HepG2 (cell line): Measurements from ENCODE around the gene ADCY9. TPM values are rescaled to one million over a fixed set of nuclear protein-coding genes. Genes with fewer than 3 reads are reported as not detected.

Experiments
- ATAC-seq: fragments of 200-7000 bp; cut with Tn5 transposase; 3 replicates; pipeline ENCODE4 v1.9.1; 2020; ENCODE audit warnings: mild to moderate bottlenecking, moderate library complexity
- BruUV-seq: library from RNA; stranded (reverse); fragments of 400-500 nt; replicated peaks from 2 replicates; lab custom pipeline; 2021; lab: Mats Ljungman, UMichigan
- CTCF ChIA-PET: fragments of 300-600 bp; formaldehyde crosslinking; extraction: SDS; loops from one replicate; lab custom pipeline; 2021; ENCODE audit warnings: low total read pairs, inconsistent platforms, low intra/inter-chr PET ratio; lab: Yijun Ruan, JAX
- POLR2A ChIA-PET: fragments of 350-600 bp; sonication (Branson Sonifier 250); formaldehyde crosslinking; loops from one replicate; lab custom pipeline; 2020; ENCODE audit warnings: antibody characterized with exemption, inconsistent platforms; lab: Yijun Ruan, JAX
- DNase-seq: peaks from one replicate; pipeline ENCODE4 v3.0.0-alpha.2; 2015; ENCODE audit warnings: low spot score
- FAIRE-seq: peaks from 3 replicates; lab custom pipeline; 2011; peaks lifted over from hg19 to GRCh38; lab: Jason Lieb, UNC
- H2AFZ ChIP-seq: one replicate; pipeline ENCODE4 v1.6.1; 2011; ENCODE audit warnings: low read length, inconsistent platforms
- H3K27ac ChIP-seq: fragments of 300-600 bp; 3 replicates; pipeline ENCODE4 v1.8.0; 2011; ENCODE audit warnings: mixed run types, mild to moderate bottlenecking, mixed read lengths, low read length, inconsistent platforms; ENCODE audit not compliant: insufficient read depth; ENCODE audit errors: extremely low read length
- H3K27me3 ChIP-seq, 2 experiments: fragments of 200-600 bp in 1 of 2; 2 replicates in 1 of 2; 3 replicates in 1 of 2; pipeline versions ENCODE4 v1.6.0 to v1.8.0; 2011; ENCODE audit warnings: low read length in 2 of 2, mild to moderate bottlenecking in 2 of 2, moderate library complexity in 2 of 2, inconsistent platforms in 1 of 2; ENCODE audit not compliant: insufficient read depth in 2 of 2, control insufficient read depth in 1 of 2
- H3K36me3 ChIP-seq, 2 experiments: fragments of 200-600 bp in 1 of 2; replicated peaks in 1 of 2; 2 replicates in 1 of 2; 3 replicates in 1 of 2; pipeline versions ENCODE4 v1.5.1 to v1.8.0; 2011; ENCODE audit warnings: low read length in 2 of 2, inconsistent platforms in 1 of 2; ENCODE audit not compliant: insufficient read depth in 2 of 2, control insufficient read depth in 1 of 2
- H3K4me1 ChIP-seq: 2 replicates; pipeline ENCODE4 v1.5.1; 2012; ENCODE audit warnings: low read length, inconsistent platforms; ENCODE audit not compliant: insufficient read depth
- H3K4me2 ChIP-seq: 2 replicates; pipeline ENCODE4 v1.6.0; 2011; ENCODE audit warnings: low read depth, low read length, inconsistent platforms
- H3K4me3 ChIP-seq, 3 experiments: fragments of 200-600 bp in 1 of 3; sonication (generic), shearing (Covaris generic) in 1 of 3; replicated peaks in 1 of 3; 2 replicates each; pipeline ENCODE4 v1.5.1; 2011 to 2016; ENCODE audit warnings: low read length in 3 of 3, inconsistent platforms in 2 of 3, low read depth in 2 of 3, mild to moderate bottlenecking in 2 of 3, control low read depth in 1 of 3, mixed read lengths in 1 of 3; ENCODE audit not compliant: insufficient read depth in 1 of 3
- H3K79me2 ChIP-seq: one replicate; pipeline ENCODE4 v1.6.1; 2011; ENCODE audit warnings: low read length, inconsistent platforms; ENCODE audit not compliant: insufficient read depth
- H3K9ac ChIP-seq: 2 replicates; pipeline ENCODE4 v1.6.0; 2011; ENCODE audit warnings: mild to moderate bottlenecking, low read depth, low read length, inconsistent platforms; ENCODE audit not compliant: insufficient read depth
- H3K9me3 ChIP-seq: 2 replicates; pipeline ENCODE4 v1.5.1; 2012; ENCODE audit warnings: mild to moderate bottlenecking, low read length
- H4K20me1 ChIP-seq: 2 replicates; pipeline ENCODE4 v1.6.0; 2011; ENCODE audit warnings: inconsistent platforms, mild to moderate bottlenecking, low read length, moderate library complexity; ENCODE audit not compliant: insufficient read depth
- ARID3A ChIP-seq: IDR thresholded peaks from 2 replicates; pipeline ENCODE4 v1.6.1; 2012; ENCODE audit warnings: low read depth, low read length, improper control_type of control experiment
- BCL3 ChIP-seq: sonication (generic); formaldehyde crosslinking; IDR thresholded peaks from 2 replicates; pipeline ENCODE4 v1.5.1; 2020; ENCODE audit warnings: mild to moderate bottlenecking, missing genetic modification reagents, moderate library complexity
- BCL6 ChIP-seq: IDR thresholded peaks from 2 replicates; pipeline ENCODE4 v1.6.1; 2016; ENCODE audit warnings: missing genetic modification reagents, missing compliant biosample characterization
- BRD4 ChIP-seq: sonication (generic); formaldehyde crosslinking; IDR thresholded peaks from 2 replicates; pipeline ENCODE4 v1.4.0; 2020; ENCODE audit warnings: missing genetic modification reagents
- CREM ChIP-seq, 2 experiments: sonication (generic) in 1 of 2; formaldehyde crosslinking in 1 of 2; IDR thresholded peaks; 2 replicates each; pipeline versions ENCODE4 v1.4.0 to v1.6.1; 2016 to 2020; ENCODE audit warnings: antibody characterized with exemption in 1 of 2, mild to moderate bottlenecking in 1 of 2, missing genetic modification reagents in 1 of 2
- GATA4 ChIP-seq: sonication (generic); IDR thresholded peaks from 2 replicates; pipeline ENCODE4 v1.6.1; 2016; ENCODE audit warnings: antibody characterized with exemption, low read depth, borderline replicate concordance
- MAF1 ChIP-seq: sonication (generic); formaldehyde crosslinking; IDR thresholded peaks from 2 replicates; pipeline ENCODE4 v1.5.0; 2020; ENCODE audit warnings: missing genetic modification reagents, borderline replicate concordance
- MIER3 ChIP-seq: IDR thresholded peaks from 2 replicates; pipeline ENCODE4 v1.6.1; 2016; ENCODE audit warnings: missing compliant biosample characterization, borderline replicate concordance
- NR2C2 ChIP-seq: sonication (generic); formaldehyde crosslinking; IDR thresholded peaks from 2 replicates; pipeline ENCODE4 v1.4.0; 2020; ENCODE audit warnings: missing genetic modification reagents, mild to moderate bottlenecking, moderate library complexity, borderline replicate concordance
- RXRB ChIP-seq: IDR thresholded peaks from 2 replicates; pipeline ENCODE4 v1.6.1; 2016; ENCODE audit warnings: borderline replicate concordance, missing genetic modification reagents, missing compliant biosample characterization
- ZBTB1 ChIP-seq: sonication (generic); formaldehyde crosslinking; IDR thresholded peaks from 2 replicates; pipeline ENCODE4 v1.4.0; 2020; ENCODE audit warnings: missing genetic modification reagents, borderline replicate concordance
- ZBTB3 ChIP-seq: sonication (generic); formaldehyde crosslinking; IDR thresholded peaks from 2 replicates; pipeline ENCODE4 v1.4.0; 2020; ENCODE audit warnings: low read depth, mild to moderate bottlenecking, moderate library complexity, missing genetic modification reagents, borderline replicate concordance
- ZNF670 ChIP-seq: sonication (generic); formaldehyde crosslinking; IDR thresholded peaks from 2 replicates; pipeline ENCODE4 v1.8.0; 2022; ENCODE audit warnings: mild to moderate bottlenecking, missing genetic modification reagents, borderline replicate concordance
- ZNF672 ChIP-seq: sonication (generic); formaldehyde crosslinking; IDR thresholded peaks from 2 replicates; pipeline ENCODE4 v1.8.1; 2022; ENCODE audit warnings: missing genetic modification reagents
- ZNF761 ChIP-seq: sonication (generic); formaldehyde crosslinking; conservative IDR thresholded peaks from 2 replicates; pipeline ENCODE4 v1.4.0; 2020; ENCODE audit warnings: mild to moderate bottlenecking, missing genetic modification reagents
- ZNF883 ChIP-seq: sonication (generic); formaldehyde crosslinking; IDR thresholded peaks from 2 replicates; pipeline ENCODE4 v1.5.1; 2020; ENCODE audit warnings: mild to moderate bottlenecking, missing genetic modification reagents; ENCODE audit errors: not compliant biosample characterization
- WGBS: methylation state at CpG from one replicate; pipeline ENCODE4 v1.1.6; 2017; ENCODE audit warnings: low lambda C conversion rate; 5-methylcytosine and 5-hydroxymethylcytosine counted together
- in situ Hi-C: cut with HindIII; loops from 2 replicates; pipeline ENCODE4 v1.10.0; 2017; ENCODE audit warnings: low pct_unique_long_range_greater_than_20kb; ENCODE audit not compliant: extremely low pct_ligation_motif_present
- intact Hi-C: fragments of 100-400 bp; cut with micrococcal nuclease; formaldehyde crosslinking; loops from one replicate; pipeline ENCODE4 v1.10.0; 2022; ENCODE audit not compliant: unreplicated experiment
- polyA plus RNA-seq, 8 experiments: library from polyadenylated mRNA; depleted of rRNA in 3 of 8; stranded (reverse) in 7 of 8; unstranded in 1 of 8; fragments of >200 nt; fragmentation: Illumina TruSeq in 4 of 8; extraction: Trizol in 4 of 8; gene quantifications; 2 replicates each; pipeline versions ENCODE4 v1.2.1 to v1.2.3, GENCODE V29; 2011 to 2016; ENCODE audit warnings: low read depth in 4 of 8, missing spikeins in 1 of 8, mixed read lengths in 1 of 8; ENCODE audit not compliant: insufficient read depth in 1 of 8
- total RNA-seq, 5 experiments: library from RNA; depleted of rRNA; stranded (reverse); fragments of >200 nt; fragmentation: Illumina TruSeq; extraction: Trizol; gene quantifications; 2 replicates each; pipeline ENCODE4 v1.2.3, GENCODE V29; 2016; ENCODE audit warnings: low read depth in 1 of 5
- TF ChIP-seq, protein P1 (sequence below): sonication (generic); formaldehyde crosslinking; IDR thresholded peaks from 2 replicates; pipeline ENCODE4 v1.5.0; 2020; ENCODE audit warnings: missing genetic modification reagents, mild to moderate bottlenecking, borderline replicate concordance
- TF ChIP-seq, protein P2 (sequence below): IDR thresholded peaks from 2 replicates; pipeline ENCODE4 v1.6.1; 2012; ENCODE audit warnings: inconsistent platforms

The ADCY9 gene
- total and polyA plus RNA-seq, 2 of the 13 experiments (the other 11 are each of a cell fraction or from before 2014, with no cell fraction given), result 11.2 to 13.9 TPM

- TF ChIP-seq ZNF670 (CRISPR knock-in tag) (no peak), NR2C2 (CRISPR knock-in tag) (no peak), ARID3A (no peak)
Observed at GRCh38 chr16:4051591-4051990, 64.7 kb downstream of the ADCY9 start (continued).

- no peaks in the 10 kb centered on the region for H3K9me3 ChIP-seq
- FAIRE-seq (no peak), ATAC-seq (no peak), DNase-seq (no peak)
- H4K20me1 ChIP-seq, result no peaks in the 10 kb centered on the region
- H3K36me3 ChIP-seq, result peaks cover 0 to 2% of the 10 kb centered on the region in 2 experiments; a peak in 1 of 5 replicates
- peaks cover 13% of the 10 kb centered on the region for H3K4me1 ChIP-seq
- 96% methylated on average over 7 of the region's 8 CpGs for WGBS
- ChIA-PET CTCF (no interaction called here), POLR2A (no interaction called here)
- BruUV-seq, result no TSS peak
- H3K79me2 ChIP-seq, result no peaks in the 10 kb centered on the region
- H3K27ac ChIP-seq, result no peak overlapping the region
- TF ChIP-seq MIER3 (no peak), RXRB (CRISPR knock-in tag) (no peak), MAF1 (CRISPR knock-in tag) (no peak), ZNF672 (no peak), BRD4 (CRISPR knock-in tag) (no peak), ZBTB3 (no peak), ZNF883 (CRISPR knock-in tag) (no peak), BCL6 (no peak), ZBTB1 (CRISPR knock-in tag) (no peak), BCL3 (CRISPR knock-in tag) (no peak), CREM (IDR thresholded peaks at IDR 0.05) (no peak), CREM (CRISPR knock-in tag; IDR thresholded peaks at IDR 0.05) (no peak), ZNF761 (CRISPR knock-in tag) (no peak), GATA4 (no peak)
- TF ChIP-seq, protein P1, sequence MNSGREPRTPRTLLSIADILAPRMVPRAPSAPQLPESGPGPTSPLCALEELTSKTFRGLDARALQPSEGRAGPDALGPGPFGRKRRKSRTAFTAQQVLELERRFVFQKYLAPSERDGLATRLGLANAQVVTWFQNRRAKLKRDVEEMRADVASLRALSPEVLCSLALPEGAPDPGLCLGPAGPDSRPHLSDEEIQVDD (CRISPR knock-in tag), result no peak
- TF ChIP-seq, protein P2, sequence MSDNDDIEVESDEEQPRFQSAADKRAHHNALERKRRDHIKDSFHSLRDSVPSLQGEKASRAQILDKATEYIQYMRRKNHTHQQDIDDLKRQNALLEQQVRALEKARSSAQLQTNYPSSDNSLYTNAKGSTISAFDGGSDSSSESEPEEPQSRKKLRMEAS, result no peak
- no peak overlapping the region for H3K9ac ChIP-seq
- no peak overlapping the region for H3K4me2 ChIP-seq
- in situ Hi-C loops, result no loop called here
- H2AFZ ChIP-seq, result no peak overlapping the region
- H3K4me3 ChIP-seq, result no peak overlapping the region
- intact Hi-C loops, result no loop called here
- H3K27me3 ChIP-seq, result no peaks in the 10 kb centered on the region
Observed at GRCh38 chr16:4049031-4049430, 67.2 kb downstream of the ADCY9 start.
